Lung (tissue), 12 donors: ENCODE measurements around the gene PPP2R3A. TPM values are rescaled to one million over a fixed set of nuclear protein-coding genes. Genes with fewer than 3 reads are reported as not detected.

Experiments used
- ATAC-seq: fragments of 200-7000 bp; cut with Tn5 transposase; one replicate; pipeline ENCODE4 v1.9.1; 2020; ENCODE audit warnings: moderate number of reproducible peaks; ENCODE audit not compliant: insufficient read depth, low FRiP score
- DNase-seq, 3 donors: peaks; one replicate each; pipeline ENCODE4 v3.0.0-alpha.2; 2013 to 2017
- H3K27ac ChIP-seq, 2 donors: one replicate each; pipeline ENCODE4 v1.5.1; 2013; ENCODE audit warnings: mild to moderate bottlenecking in 2 of 2, moderate library complexity in 2 of 2, control low read depth in 1 of 2, inconsistent platforms in 1 of 2, low read depth in 1 of 2, low read length in 1 of 2
- H3K27me3 ChIP-seq, 3 donors: one replicate each; pipeline ENCODE4 v1.5.1; 2013; ENCODE audit warnings: low read length in 2 of 3; ENCODE audit not compliant: control insufficient read depth in 3 of 3, insufficient read depth in 3 of 3
- H3K36me3 ChIP-seq, 4 donors: one replicate each; pipeline ENCODE4 v1.5.1; 2013; ENCODE audit warnings: low read length in 4 of 4, mild to moderate bottlenecking in 1 of 4, moderate library complexity in 1 of 4; ENCODE audit not compliant: control insufficient read depth in 4 of 4, insufficient read depth in 4 of 4
- H3K4me1 ChIP-seq, 5 donors: one replicate each; pipeline ENCODE4 v1.5.1; 2013; ENCODE audit warnings: low read length in 5 of 5, mild to moderate bottlenecking in 2 of 5, moderate library complexity in 1 of 5; ENCODE audit not compliant: control insufficient read depth in 5 of 5, insufficient read depth in 5 of 5
- H3K4me3 ChIP-seq: one replicate; pipeline ENCODE4 v1.5.1; 2013; ENCODE audit warnings: mild to moderate bottlenecking, control low read depth, moderate library complexity
- H3K9ac ChIP-seq, 2 donors: one replicate each; pipeline ENCODE4 v1.5.1; 2013; ENCODE audit warnings: low read length in 2 of 2, control low read depth in 1 of 2; ENCODE audit not compliant: insufficient read depth in 1 of 2
- H3K9me3 ChIP-seq, 4 donors: one replicate each; pipeline ENCODE4 v1.5.1; 2013; ENCODE audit warnings: low read length in 3 of 4, mild to moderate bottlenecking in 1 of 4, moderate library complexity in 1 of 4; ENCODE audit not compliant: control insufficient read depth in 4 of 4, insufficient read depth in 3 of 4
- WGBS, 2 donors: extraction: QIAGEN DNeasy Blood & Tissue Kit; methylation state at CpG; one replicate each; pipeline ENCODE4 v1.1.7; 2013; 5-methylcytosine and 5-hydroxymethylcytosine counted together
- polyA plus RNA-seq, 2 donors: library from polyadenylated mRNA; stranded (reverse); fragments of 200-250 nt; gene quantifications; one replicate each; pipeline ENCODE4 v1.2.1, GENCODE V29; 2013
- total RNA-seq, 2 donors: library from RNA; depleted of rRNA in 1 of 2; stranded (reverse); fragments of >200 nt in 1 of 2; gene quantifications; one replicate each; pipeline ENCODE4 v1.2.1, GENCODE V29; 2014 to 2021
- TF ChIP-seq, protein P1 (sequence below): IDR thresholded peaks from 2 replicates; pipeline ENCODE4 v1.5.1; 2012; ENCODE audit warnings: mild to moderate bottlenecking; ENCODE audit errors: control extremely low read depth, extremely low read depth
- donor health status: control.
- donor health status: control.
- donor health status: Bipolar disorder and iron deficiency.
- donor health status: healthy.
- donor health status: DM: yes; HTN: yes; CAD: no.

The PPP2R3A gene
- total and polyA plus RNA-seq, 4 donors: 1.6 to 17.0 (median 4.6) TPM

- no peaks in the 10 kb centered on the region for H3K4me1 ChIP-seq
- no peaks in the 10 kb centered on the region for H3K27me3 ChIP-seq
- H3K9ac ChIP-seq: no peak overlapping the region
- WGBS, 2 donors: 91 to 94% methylated on average over 8 of the region's 8 CpGs
- no peak overlapping the region for H3K27ac ChIP-seq
- DNase-seq: no peak
- H3K36me3 ChIP-seq: no peaks in the 10 kb centered on the region
- no peak overlapping the region for H3K4me3 ChIP-seq
- H3K9me3 ChIP-seq: no peaks in the 10 kb centered on the region
- no peak for ATAC-seq
- TF ChIP-seq, protein P1, sequence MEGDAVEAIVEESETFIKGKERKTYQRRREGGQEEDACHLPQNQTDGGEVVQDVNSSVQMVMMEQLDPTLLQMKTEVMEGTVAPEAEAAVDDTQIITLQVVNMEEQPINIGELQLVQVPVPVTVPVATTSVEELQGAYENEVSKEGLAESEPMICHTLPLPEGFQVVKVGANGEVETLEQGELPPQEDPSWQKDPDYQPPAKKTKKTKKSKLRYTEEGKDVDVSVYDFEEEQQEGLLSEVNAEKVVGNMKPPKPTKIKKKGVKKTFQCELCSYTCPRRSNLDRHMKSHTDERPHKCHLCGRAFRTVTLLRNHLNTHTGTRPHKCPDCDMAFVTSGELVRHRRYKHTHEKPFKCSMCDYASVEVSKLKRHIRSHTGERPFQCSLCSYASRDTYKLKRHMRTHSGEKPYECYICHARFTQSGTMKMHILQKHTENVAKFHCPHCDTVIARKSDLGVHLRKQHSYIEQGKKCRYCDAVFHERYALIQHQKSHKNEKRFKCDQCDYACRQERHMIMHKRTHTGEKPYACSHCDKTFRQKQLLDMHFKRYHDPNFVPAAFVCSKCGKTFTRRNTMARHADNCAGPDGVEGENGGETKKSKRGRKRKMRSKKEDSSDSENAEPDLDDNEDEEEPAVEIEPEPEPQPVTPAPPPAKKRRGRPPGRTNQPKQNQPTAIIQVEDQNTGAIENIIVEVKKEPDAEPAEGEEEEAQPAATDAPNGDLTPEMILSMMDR: no peak
Observed at GRCh38 chr3:135917927-135918597, 47.5 kb upstream of the PPP2R3A start.

DNA sequence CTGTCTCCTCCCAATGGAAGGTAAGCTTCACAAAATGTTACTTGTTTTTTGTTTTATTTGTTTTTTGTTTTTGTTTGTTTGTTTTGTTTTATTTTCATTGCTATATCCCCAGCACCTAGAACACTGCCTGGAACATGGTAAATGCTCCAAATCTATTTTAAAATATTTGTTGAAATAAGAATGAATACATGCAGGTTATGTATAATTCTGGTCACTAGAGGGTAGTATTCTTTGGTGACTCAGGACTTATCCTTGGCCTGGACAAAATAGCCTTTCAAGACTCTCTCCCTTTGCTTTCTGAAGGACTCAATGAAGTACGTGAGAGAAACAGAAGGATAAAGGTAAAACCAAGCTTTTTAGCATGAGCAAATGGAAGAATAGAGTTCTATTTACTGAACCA is 46.9 kb upstream of the PPP2R3A start:
- Histone ChIP-seq H3K9ac (no peak overlapping the region), H3K4me3 (no peak overlapping the region), H3K27me3 (no peaks in the 10 kb centered on the region), H3K36me3 (no peaks in the 10 kb centered on the region), H3K27ac (no peak overlapping the region), H3K9me3 (no peaks in the 10 kb centered on the region), H3K4me1 (no peaks in the 10 kb centered on the region)
- ATAC-seq (no peak), DNase-seq (peak in 2 of 3 donors; percentile 28 to 50)
- WGBS, 2 donors: 28 to 37% methylated on average over 1 of the region's 1 CpG
- TF ChIP-seq, protein P1: no peak

GRCh38 chr3:135920275-135920674 is 45.3 kb upstream of the PPP2R3A start:
- ATAC-seq (no peak), DNase-seq (no peak)
- Histone ChIP-seq H3K9ac (no peak overlapping the region), H3K27me3 (no peaks in the 10 kb centered on the region), H3K9me3 (no peaks in the 10 kb centered on the region), H3K36me3 (no peaks in the 10 kb centered on the region), H3K4me1 (no peaks in the 10 kb centered on the region), H3K4me3 (no peak overlapping the region), H3K27ac (no peak overlapping the region)
- TF ChIP-seq, protein P1: no peak
- 86 to 92% methylated on average over 2 of the region's 2 CpGs for WGBS, 2 donors

GRCh38 chr3:135922903-135923250 is 42.7 kb upstream of the PPP2R3A start:
- Histone ChIP-seq H3K27me3 (no peaks in the 10 kb centered on the region), H3K9ac (no peak overlapping the region), H3K27ac (no peak overlapping the region), H3K4me1 (no peaks in the 10 kb centered on the region), H3K36me3 (no peaks in the 10 kb centered on the region), H3K9me3 (no peaks in the 10 kb centered on the region), H3K4me3 (no peak overlapping the region)
- DNase-seq: no peak
- TF ChIP-seq, protein P1: no peak
- no peak for ATAC-seq
- WGBS, 2 donors: 93 to 98% methylated on average over 3 of the region's 3 CpGs
